C4-2B (cell line): ENCODE measurements around the gene GOLGA6L25.
"Not testable (repeated sequence)": the region's sequence is repeated elsewhere in the genome, so short reads cannot be mapped to it uniquely, and the experiment has no call there.

Source experiments
- CTCF ChIP-seq: fragments of 450-650 bp; conservative IDR thresholded peaks from 2 replicates; pipeline ENCODE4 v1.5.1; 2017; ENCODE audit warnings: mild to moderate bottlenecking
- ZFX ChIP-seq: fragments of 450-650 bp; IDR thresholded peaks from 2 replicates; pipeline ENCODE4 v1.6.1; 2017

- TF ChIP-seq CTCF, ZFX: not testable (repeated sequence)
Observed at GRCh38 chr15:28592395-28592794, 39.0 kb downstream of the GOLGA6L25 start.
